NCI-H446 (cell line): ENCODE results near the gene TMEM185A.
"Not testable (repeated sequence)": the region's sequence is repeated elsewhere in the genome, so short reads cannot be mapped to it uniquely, and the experiment has no call there.

Experiments used
- DNase-seq, 2 experiments: peaks; one replicate each; lab custom pipeline; 2025; lab: John Stamatoyannopoulos, UW

The TMEM185A gene

GRCh38 chrX:149551245-149551938, 80.2 kb downstream of the TMEM185A start:
- DNase-seq = not testable (repeated sequence)

- not testable (repeated sequence) for DNase-seq
Measured at GRCh38 chrX:149550454-149550853, 81.1 kb downstream of the TMEM185A start.

- not testable (repeated sequence) for DNase-seq
Measured at GRCh38 chrX:149549701-149550100, 81.9 kb downstream of the TMEM185A start, which contains the start of gene HSFX3. HSFX3 (minus strand) TSS chrX:149549924; CDS start chrX:149549852, 72 bp downstream.

- DNase-seq = not testable (repeated sequence)
Measured at GRCh38 chrX:149547782-149548181, 83.8 kb downstream of the TMEM185A start.

GRCh38 chrX:149546962-149547361, 84.6 kb downstream of the TMEM185A start:
- DNase-seq = not testable (repeated sequence)
